Uterus (tissue), 4 donors: ENCODE measurements around the gene ITPR1. TPM values are rescaled to one million over a fixed set of nuclear protein-coding genes. Genes with fewer than 3 reads are reported as not detected.

Experiments
- DNase-seq, 2 donors: peaks; one replicate each; pipeline ENCODE4 v3.0.0-alpha.2; 2019 to 2020
- H3K27ac ChIP-seq, 2 donors: fragments of 200-600 bp; sonication (generic); 1 replicate in 1 of 2; 2 replicates in 1 of 2; pipeline ENCODE4 v1.5.1; 2016 to 2018
- H3K27me3 ChIP-seq, 2 donors: fragments of 200-600 bp; sonication (generic); one replicate each; pipeline ENCODE4 v1.5.1; 2018 to 2019; ENCODE audit warnings: control low read depth in 1 of 2
- H3K36me3 ChIP-seq, 2 donors: fragments of 200-600 bp; sonication (generic); one replicate each; pipeline ENCODE4 v1.5.1; 2019; ENCODE audit warnings: control low read depth in 1 of 2
- H3K4me1 ChIP-seq, 2 donors: fragments of 200-600 bp; sonication (generic); one replicate each; pipeline ENCODE4 v1.5.1; 2018 to 2019; ENCODE audit warnings: control low read depth in 1 of 2
- H3K4me3 ChIP-seq, 2 donors: fragments of 200-600 bp; sonication (generic); 1 replicate in 1 of 2; 2 replicates in 1 of 2; pipeline ENCODE4 v1.5.1; 2018 to 2019; ENCODE audit warnings: mild to moderate bottlenecking in 1 of 2
- H3K9me3 ChIP-seq, 2 donors: fragments of 200-600 bp; sonication (generic); one replicate each; pipeline ENCODE4 v1.5.1; 2019; ENCODE audit warnings: control low read depth in 1 of 2
- CTCF ChIP-seq, 4 experiments: fragments of 200-600 bp in 2 of 4; fragments of 450-650 bp in 2 of 4; sonication (generic) in 2 of 4; IDR thresholded peaks; one replicate each; pipeline ENCODE4 v1.5.1; 2016 to 2019; ENCODE audit warnings: antibody characterized with exemption in 4 of 4, mild to moderate bottlenecking in 2 of 4, moderate library complexity in 1 of 4
- POLR2A ChIP-seq, 2 donors: fragments of 450-650 bp; IDR thresholded peaks; one replicate each; pipeline ENCODE4 v1.6.1; 2016; ENCODE audit warnings: antibody characterized with exemption in 2 of 2, mild to moderate bottlenecking in 1 of 2, moderate library complexity in 1 of 2
- intact Hi-C: fragments of 100-400 bp; cut with DNase I; formaldehyde crosslinking; loops from one replicate; pipeline ENCODE4 v1.15.1; 2023; ENCODE audit warnings: low total_unique reads
- total RNA-seq, 4 donors: library from RNA; depleted of rRNA in 3 of 4; stranded (reverse); fragments of >200 nt in 3 of 4; gene quantifications; one replicate each; pipeline versions ENCODE4 v1.1.0 to v1.2.4, GENCODE V29; 2014 to 2023
- donor health status: DM: yes; HTN: yes; CAD: no.

ITPR1 gene
- total RNA-seq, 4 donors from 2014 or later, result 98.2 to 224 (median 141) TPM

- intact Hi-C loops, result no loop called here
- peak; percentile 47 to 61 for DNase-seq
- Histone ChIP-seq H3K4me1 (peaks cover 10 to 20% of the 10 kb centered on the region in 2 donors), H3K4me3 (no peak overlapping the region), H3K36me3 (no peaks in the 10 kb centered on the region), H3K27ac (peak overlapping the region; percentile 87 to 98), H3K27me3 (no peaks in the 10 kb centered on the region), H3K9me3 (no peaks in the 10 kb centered on the region)
- TF ChIP-seq CTCF (IDR thresholded peaks at IDR 0.05) (no peak), POLR2A (IDR thresholded peaks at IDR 0.05) (no peak)
Measured at GRCh38 chr3:4751502-4752101, 258.5 kb downstream of the ITPR1 start.

GRCh38 chr3:4752201-4753072 is 259.3 kb downstream of the ITPR1 start:
- no peak for DNase-seq
- TF ChIP-seq CTCF (IDR thresholded peaks at IDR 0.05) (no peak), POLR2A (IDR thresholded peaks at IDR 0.05) (no peak)
- Histone ChIP-seq H3K9me3 (no peaks in the 10 kb centered on the region), H3K36me3 (no peaks in the 10 kb centered on the region), H3K4me3 (no peak overlapping the region), H3K27me3 (no peaks in the 10 kb centered on the region), H3K27ac (peak overlapping the region; percentile 87 to 98), H3K4me1 (peaks cover 10 to 20% of the 10 kb centered on the region in 2 donors)
- intact Hi-C loops, result no loop called here

DNA sequence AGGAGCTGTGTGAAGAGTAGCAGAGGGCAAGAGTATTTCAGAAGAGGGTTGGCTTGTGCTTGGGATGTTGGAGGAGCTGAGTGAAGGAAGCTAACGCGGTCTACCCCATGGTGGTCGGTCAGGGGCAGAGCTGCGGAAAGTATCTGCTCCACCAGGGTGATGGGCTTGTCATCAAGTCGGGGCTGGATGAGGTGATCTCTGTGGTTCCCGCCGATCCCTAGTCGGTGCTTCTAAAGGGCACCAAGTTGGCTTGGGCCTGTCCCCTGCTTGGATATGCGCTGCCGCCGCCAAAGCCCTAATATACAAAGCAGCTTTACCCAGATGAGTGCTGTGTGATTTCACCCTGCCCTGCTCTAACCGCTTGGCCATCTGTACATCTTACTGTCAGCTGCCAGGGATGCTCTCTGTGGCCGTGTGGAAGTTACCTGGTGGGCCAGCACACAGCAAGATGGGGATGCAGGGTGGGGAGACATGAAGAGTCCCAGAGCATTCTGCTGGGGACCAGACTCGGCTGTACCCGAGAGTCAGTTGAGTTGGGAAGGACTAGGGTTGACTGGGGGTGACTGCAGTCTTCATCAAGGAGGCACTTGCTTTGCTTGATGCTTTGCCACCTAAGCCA is 260.0 kb downstream of the ITPR1 start:
- peak overlapping the region in 1 of 2 donors; percentile 98 for H3K27ac ChIP-seq
- H3K4me3 ChIP-seq, result no peak overlapping the region
- no peaks in the 10 kb centered on the region for H3K27me3 ChIP-seq
- intact Hi-C loops, result no loop called here
- TF ChIP-seq CTCF (IDR thresholded peaks at IDR 0.05) (no peak), POLR2A (IDR thresholded peaks at IDR 0.05) (no peak)
- no peak for DNase-seq
- no peaks in the 10 kb centered on the region for H3K9me3 ChIP-seq
- peaks cover 10 to 20% of the 10 kb centered on the region in 2 donors for H3K4me1 ChIP-seq
- H3K36me3 ChIP-seq, result no peaks in the 10 kb centered on the region

DNA sequence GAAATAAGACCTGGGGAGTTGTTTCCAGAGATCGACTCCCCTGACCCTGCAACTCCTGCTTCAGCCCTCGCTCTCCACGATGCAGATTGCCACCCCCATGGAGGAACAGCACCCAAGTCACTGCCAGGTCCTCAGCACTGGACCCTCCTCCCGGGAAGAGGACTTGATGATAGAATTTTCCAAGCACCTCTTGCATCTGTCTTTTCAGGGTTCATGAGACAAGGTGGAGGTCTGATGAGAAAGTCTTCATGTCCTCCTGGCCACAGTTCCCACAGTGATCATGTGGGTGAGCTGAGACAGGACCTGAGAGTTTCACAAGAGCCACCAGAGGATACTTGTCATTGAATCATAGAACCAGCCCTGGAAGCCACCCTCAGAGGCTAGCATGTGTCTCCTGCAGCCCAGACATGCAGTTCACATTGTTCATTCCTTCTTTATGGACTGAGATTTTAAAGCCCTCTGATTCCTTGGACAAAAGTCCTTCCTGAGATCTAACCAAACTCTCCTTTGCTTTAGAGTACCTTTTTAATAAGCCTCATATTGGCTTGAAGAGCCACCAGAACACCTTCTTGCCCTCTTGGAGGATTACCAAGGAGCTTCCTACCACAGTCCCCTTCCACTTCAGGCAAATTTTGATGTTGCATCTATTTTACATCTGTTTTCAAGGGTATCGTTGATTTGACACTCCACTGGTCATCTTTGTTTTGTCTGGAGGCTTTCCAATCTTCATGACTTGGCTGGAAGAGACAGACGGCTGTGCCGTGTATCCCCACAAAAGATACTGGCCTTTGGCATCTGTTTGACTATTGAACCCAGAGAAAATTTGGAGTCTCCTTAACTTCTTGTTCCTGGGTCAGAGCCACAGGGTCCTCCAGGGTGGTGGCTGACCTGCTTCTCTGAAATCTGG is 261.3 kb downstream of the ITPR1 start:
- no peak for DNase-seq
- no peaks in the 10 kb centered on the region for H3K36me3 ChIP-seq
- TF ChIP-seq POLR2A (IDR thresholded peaks at IDR 0.05), result no peak
- no peak for TF ChIP-seq CTCF (IDR thresholded peaks at IDR 0.05)
- H3K4me3 ChIP-seq, result no peak overlapping the region
- H3K27ac ChIP-seq, result peak overlapping the region; percentile 2 to 10
- intact Hi-C loops, result no loop called here
- peaks cover 6 to 20% of the 10 kb centered on the region in 2 donors for H3K4me1 ChIP-seq
- no peaks in the 10 kb centered on the region for H3K27me3 ChIP-seq
- H3K9me3 ChIP-seq, result no peaks in the 10 kb centered on the region
